ENCODE data around the gene VAMP3. TPM values are rescaled to one million over a fixed set of nuclear protein-coding genes. Genes with fewer than 3 reads are reported as not detected.

VAMP3 gene
- total RNA-seq, 1 donor from 2014 or later, result 75.9 TPM

- intact Hi-C loops (cut with micrococcal nuclease), result no loop called here
- no peak for DNase-seq
These were observed 41.3 kb upstream of the VAMP3 start for GRCh38 chr1:7729761-7730160.

GRCh38 chr1:7732331-7732730 lies 38.8 kb upstream of the VAMP3 start:
- Histone ChIP-seq H3K27me3 (ENCODE audit: low read depth) (no peaks in the 10 kb centered on the region), H3K36me3 (peaks cover 12% of the 10 kb centered on the region), H3K27ac (replicated peaks) (no peak overlapping the region), H3K9me3 (replicated peaks) (no peaks in the 10 kb centered on the region), H3K4me1 (no peaks in the 10 kb centered on the region), H3K4me3 (no peak overlapping the region)
- TF ChIP-seq CTCF (IDR thresholded peaks at IDR 0.05; ENCODE audit: borderline replicate concordance), result no peak
- intact Hi-C loops (cut with micrococcal nuclease), result no loop called here
- DNase-seq, result no peak

More at GRCh38 chr1:7729761-7730160, 41.3 kb upstream of the VAMP3 start:
- Histone ChIP-seq H3K27ac (replicated peaks) (no peak overlapping the region), H3K4me1 (peaks cover 15% of the 10 kb centered on the region), H3K27me3 (ENCODE audit: low read depth) (no peaks in the 10 kb centered on the region), H3K9me3 (replicated peaks) (no peaks in the 10 kb centered on the region), H3K4me3 (no peak overlapping the region), H3K36me3 (no peaks in the 10 kb centered on the region)
- TF ChIP-seq CTCF (IDR thresholded peaks at IDR 0.05; ENCODE audit: borderline replicate concordance), result no peak

- intact Hi-C loops (cut with micrococcal nuclease), result no loop called here
- H3K27ac ChIP-seq (replicated peaks), result no peak overlapping the region
- no peaks in the 10 kb centered on the region for H3K27me3 ChIP-seq (ENCODE audit: low read depth)
- no peak for DNase-seq
- H3K4me3 ChIP-seq, result no peak overlapping the region
- TF ChIP-seq CTCF (IDR thresholded peaks at IDR 0.05; ENCODE audit: borderline replicate concordance), result no peak
- no peaks in the 10 kb centered on the region for H3K9me3 ChIP-seq (replicated peaks)
- no peaks in the 10 kb centered on the region for H3K4me1 ChIP-seq
- peaks cover 21% of the 10 kb centered on the region for H3K36me3 ChIP-seq
These were observed 37.8 kb upstream of the VAMP3 start for GRCh38 chr1:7733276-7733675.

- Histone ChIP-seq H3K4me1 (no peaks in the 10 kb centered on the region), H3K27me3 (ENCODE audit: low read depth) (no peaks in the 10 kb centered on the region), H3K4me3 (no peak overlapping the region), H3K9me3 (replicated peaks) (no peaks in the 10 kb centered on the region), H3K36me3 (peaks cover 37% of the 10 kb centered on the region), H3K27ac (replicated peaks) (no peak overlapping the region)
- DNase-seq, result no peak
- intact Hi-C loops (cut with micrococcal nuclease), result no loop called here
- TF ChIP-seq CTCF (IDR thresholded peaks at IDR 0.05; ENCODE audit: borderline replicate concordance), result no peak
These were observed 33.1 kb upstream of the VAMP3 start for GRCh38 chr1:7738044-7738443.

GRCh38 chr1:7743346-7743745 lies 27.8 kb upstream of the VAMP3 start:
- H3K4me1 ChIP-seq, result no peaks in the 10 kb centered on the region
- TF ChIP-seq CTCF (IDR thresholded peaks at IDR 0.05; ENCODE audit: borderline replicate concordance), result no peak
- no peaks in the 10 kb centered on the region for H3K27me3 ChIP-seq (ENCODE audit: low read depth)
- intact Hi-C loops (cut with micrococcal nuclease), result no loop called here
- no peak overlapping the region for H3K27ac ChIP-seq (replicated peaks)
- peaks cover 39% of the 10 kb centered on the region for H3K36me3 ChIP-seq
- no peak overlapping the region for H3K4me3 ChIP-seq
- H3K9me3 ChIP-seq (replicated peaks), result no peaks in the 10 kb centered on the region
- DNase-seq, result no peak

GRCh38 chr1:7744882-7745281 lies 26.2 kb upstream of the VAMP3 start:
- TF ChIP-seq CTCF (IDR thresholded peaks at IDR 0.05; ENCODE audit: borderline replicate concordance), result no peak
- H3K4me3 ChIP-seq, result no peak overlapping the region
- H3K27ac ChIP-seq (replicated peaks), result no peak overlapping the region
- intact Hi-C loops (cut with micrococcal nuclease), result no loop called here
- no peaks in the 10 kb centered on the region for H3K27me3 ChIP-seq (ENCODE audit: low read depth)
- H3K9me3 ChIP-seq (replicated peaks), result no peaks in the 10 kb centered on the region
- no peaks in the 10 kb centered on the region for H3K4me1 ChIP-seq
- H3K36me3 ChIP-seq, result peaks cover 29% of the 10 kb centered on the region
- DNase-seq, result no peak

Measured in left ventricle myocardium inferior (tissue), 1 donor.